Measurements from ENCODE around the gene S100A7.
"Not testable (repeated sequence)": the region's sequence is repeated elsewhere in the genome, so short reads cannot be mapped to it uniquely, and the experiment has no call there.

GRCh38 chr1:153462741-153463140 is 2.3 kb upstream of the S100A7 start:
- TF ChIP-seq, protein P1, sequence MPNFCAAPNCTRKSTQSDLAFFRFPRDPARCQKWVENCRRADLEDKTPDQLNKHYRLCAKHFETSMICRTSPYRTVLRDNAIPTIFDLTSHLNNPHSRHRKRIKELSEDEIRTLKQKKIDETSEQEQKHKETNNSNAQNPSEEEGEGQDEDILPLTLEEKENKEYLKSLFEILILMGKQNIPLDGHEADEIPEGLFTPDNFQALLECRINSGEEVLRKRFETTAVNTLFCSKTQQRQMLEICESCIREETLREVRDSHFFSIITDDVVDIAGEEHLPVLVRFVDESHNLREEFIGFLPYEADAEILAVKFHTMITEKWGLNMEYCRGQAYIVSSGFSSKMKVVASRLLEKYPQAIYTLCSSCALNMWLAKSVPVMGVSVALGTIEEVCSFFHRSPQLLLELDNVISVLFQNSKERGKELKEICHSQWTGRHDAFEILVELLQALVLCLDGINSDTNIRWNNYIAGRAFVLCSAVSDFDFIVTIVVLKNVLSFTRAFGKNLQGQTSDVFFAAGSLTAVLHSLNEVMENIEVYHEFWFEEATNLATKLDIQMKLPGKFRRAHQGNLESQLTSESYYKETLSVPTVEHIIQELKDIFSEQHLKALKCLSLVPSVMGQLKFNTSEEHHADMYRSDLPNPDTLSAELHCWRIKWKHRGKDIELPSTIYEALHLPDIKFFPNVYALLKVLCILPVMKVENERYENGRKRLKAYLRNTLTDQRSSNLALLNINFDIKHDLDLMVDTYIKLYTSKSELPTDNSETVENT (CRISPR knock-in tag; IDR thresholded peaks at IDR 0.05) = not testable (repeated sequence)
- TF ChIP-seq BRD9 (IDR thresholded peaks at IDR 0.05; ENCODE audit: low read depth, partially characterized antibody); ZNF224 (CRISPR knock-in tag; IDR thresholded peaks at IDR 0.05); FOXP1 (CRISPR knock-in tag; IDR thresholded peaks at IDR 0.05); MED1 (CRISPR knock-in tag; IDR thresholded peaks at IDR 0.05; ENCODE audit: borderline replicate concordance); NFIC (IDR thresholded peaks at IDR 0.05): not testable (repeated sequence)
- TF ChIP-seq, protein P2, sequence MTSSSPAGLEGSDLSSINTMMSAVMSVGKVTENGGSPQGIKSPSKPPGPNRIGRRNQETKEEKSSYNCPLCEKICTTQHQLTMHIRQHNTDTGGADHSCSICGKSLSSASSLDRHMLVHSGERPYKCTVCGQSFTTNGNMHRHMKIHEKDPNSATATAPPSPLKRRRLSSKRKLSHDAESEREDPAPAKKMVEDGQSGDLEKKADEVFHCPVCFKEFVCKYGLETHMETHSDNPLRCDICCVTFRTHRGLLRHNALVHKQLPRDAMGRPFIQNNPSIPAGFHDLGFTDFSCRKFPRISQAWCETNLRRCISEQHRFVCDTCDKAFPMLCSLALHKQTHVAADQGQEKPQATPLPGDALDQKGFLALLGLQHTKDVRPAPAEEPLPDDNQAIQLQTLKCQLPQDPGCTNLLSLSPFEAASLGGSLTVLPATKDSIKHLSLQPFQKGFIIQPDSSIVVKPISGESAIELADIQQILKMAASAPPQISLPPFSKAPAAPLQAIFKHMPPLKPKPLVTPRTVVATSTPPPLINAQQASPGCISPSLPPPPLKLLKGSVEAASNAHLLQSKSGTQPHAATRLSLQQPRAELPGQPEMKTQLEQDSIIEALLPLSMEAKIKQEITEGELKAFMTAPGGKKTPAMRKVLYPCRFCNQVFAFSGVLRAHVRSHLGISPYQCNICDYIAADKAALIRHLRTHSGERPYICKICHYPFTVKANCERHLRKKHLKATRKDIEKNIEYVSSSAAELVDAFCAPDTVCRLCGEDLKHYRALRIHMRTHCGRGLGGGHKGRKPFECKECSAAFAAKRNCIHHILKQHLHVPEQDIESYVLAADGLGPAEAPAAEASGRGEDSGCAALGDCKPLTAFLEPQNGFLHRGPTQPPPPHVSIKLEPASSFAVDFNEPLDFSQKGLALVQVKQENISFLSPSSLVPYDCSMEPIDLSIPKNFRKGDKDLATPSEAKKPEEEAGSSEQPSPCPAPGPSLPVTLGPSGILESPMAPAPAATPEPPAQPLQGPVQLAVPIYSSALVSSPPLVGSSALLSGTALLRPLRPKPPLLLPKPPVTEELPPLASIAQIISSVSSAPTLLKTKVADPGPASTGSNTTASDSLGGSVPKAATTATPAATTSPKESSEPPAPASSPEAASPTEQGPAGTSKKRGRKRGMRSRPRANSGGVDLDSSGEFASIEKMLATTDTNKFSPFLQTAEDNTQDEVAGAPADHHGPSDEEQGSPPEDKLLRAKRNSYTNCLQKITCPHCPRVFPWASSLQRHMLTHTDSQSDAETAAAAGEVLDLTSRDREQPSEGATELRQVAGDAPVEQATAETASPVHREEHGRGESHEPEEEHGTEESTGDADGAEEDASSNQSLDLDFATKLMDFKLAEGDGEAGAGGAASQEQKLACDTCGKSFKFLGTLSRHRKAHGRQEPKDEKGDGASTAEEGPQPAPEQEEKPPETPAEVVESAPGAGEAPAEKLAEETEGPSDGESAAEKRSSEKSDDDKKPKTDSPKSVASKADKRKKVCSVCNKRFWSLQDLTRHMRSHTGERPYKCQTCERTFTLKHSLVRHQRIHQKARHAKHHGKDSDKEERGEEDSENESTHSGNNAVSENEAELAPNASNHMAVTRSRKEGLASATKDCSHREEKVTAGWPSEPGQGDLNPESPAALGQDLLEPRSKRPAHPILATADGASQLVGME (CRISPR knock-in tag; IDR thresholded peaks at IDR 0.05) = not testable (repeated sequence)

Data from K562 (cell line).